ENCODE results near the gene UFSP2.

UFSP2 gene

DNA sequence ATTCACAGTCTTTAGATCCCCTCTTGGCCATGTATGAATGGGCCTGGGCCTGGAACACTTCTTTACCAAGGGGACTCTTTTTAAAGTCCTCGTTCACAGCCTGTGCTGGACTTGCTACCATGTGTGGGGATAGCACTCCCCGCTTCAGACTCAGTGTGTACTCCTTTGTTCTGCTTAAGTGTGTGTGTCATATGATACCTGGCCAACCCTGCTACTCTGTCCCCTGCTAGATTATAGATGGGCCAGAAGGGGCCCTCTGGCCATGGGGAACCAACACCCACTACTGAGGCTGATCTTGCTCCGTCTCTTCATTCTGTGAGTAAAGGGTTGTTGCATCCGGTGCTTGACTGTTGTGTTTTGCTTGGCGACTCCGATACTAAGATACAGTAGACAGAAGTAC is 37.8 kb upstream of the UFSP2 start:
- TF ChIP-seq, protein P1, sequence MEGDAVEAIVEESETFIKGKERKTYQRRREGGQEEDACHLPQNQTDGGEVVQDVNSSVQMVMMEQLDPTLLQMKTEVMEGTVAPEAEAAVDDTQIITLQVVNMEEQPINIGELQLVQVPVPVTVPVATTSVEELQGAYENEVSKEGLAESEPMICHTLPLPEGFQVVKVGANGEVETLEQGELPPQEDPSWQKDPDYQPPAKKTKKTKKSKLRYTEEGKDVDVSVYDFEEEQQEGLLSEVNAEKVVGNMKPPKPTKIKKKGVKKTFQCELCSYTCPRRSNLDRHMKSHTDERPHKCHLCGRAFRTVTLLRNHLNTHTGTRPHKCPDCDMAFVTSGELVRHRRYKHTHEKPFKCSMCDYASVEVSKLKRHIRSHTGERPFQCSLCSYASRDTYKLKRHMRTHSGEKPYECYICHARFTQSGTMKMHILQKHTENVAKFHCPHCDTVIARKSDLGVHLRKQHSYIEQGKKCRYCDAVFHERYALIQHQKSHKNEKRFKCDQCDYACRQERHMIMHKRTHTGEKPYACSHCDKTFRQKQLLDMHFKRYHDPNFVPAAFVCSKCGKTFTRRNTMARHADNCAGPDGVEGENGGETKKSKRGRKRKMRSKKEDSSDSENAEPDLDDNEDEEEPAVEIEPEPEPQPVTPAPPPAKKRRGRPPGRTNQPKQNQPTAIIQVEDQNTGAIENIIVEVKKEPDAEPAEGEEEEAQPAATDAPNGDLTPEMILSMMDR (IDR thresholded peaks at IDR 0.05; ENCODE audit: extremely low read depth, insufficient read depth, missing control alignments): no peak
- no peak for DNase-seq (ENCODE audit: low spot score)
- in situ Hi-C loops (cut with MboI; ENCODE audit: low pct_unique_long_range_greater_than_20kb, low sequenced_read_pairs, unreplicated experiment): no loop called here

DNA sequence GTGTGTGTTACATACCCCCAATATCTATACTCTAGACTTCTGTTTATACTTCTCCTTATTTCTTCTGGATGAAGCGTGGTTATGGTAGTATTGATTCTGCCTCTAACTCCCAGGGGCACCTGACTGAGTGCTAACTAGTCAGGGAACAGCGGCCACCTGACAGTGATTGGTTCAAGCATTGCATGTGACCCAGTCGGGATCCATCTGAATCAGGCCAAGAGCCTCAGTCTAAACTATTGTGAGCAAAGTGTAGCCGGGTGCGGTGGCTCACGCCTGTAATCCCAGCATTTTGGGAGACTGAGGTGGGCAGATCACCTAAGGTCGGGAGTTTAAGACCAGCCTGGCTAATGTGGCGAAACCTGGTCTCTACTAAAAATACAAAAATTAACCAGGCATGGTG is 35.8 kb upstream of the UFSP2 start:
- TF ChIP-seq, protein P1 (IDR thresholded peaks at IDR 0.05; ENCODE audit: extremely low read depth, insufficient read depth, missing control alignments): no peak
- no peak for DNase-seq (ENCODE audit: low spot score)
- in situ Hi-C loops (cut with MboI; ENCODE audit: low pct_unique_long_range_greater_than_20kb, low sequenced_read_pairs, unreplicated experiment): no loop called here

DNA sequence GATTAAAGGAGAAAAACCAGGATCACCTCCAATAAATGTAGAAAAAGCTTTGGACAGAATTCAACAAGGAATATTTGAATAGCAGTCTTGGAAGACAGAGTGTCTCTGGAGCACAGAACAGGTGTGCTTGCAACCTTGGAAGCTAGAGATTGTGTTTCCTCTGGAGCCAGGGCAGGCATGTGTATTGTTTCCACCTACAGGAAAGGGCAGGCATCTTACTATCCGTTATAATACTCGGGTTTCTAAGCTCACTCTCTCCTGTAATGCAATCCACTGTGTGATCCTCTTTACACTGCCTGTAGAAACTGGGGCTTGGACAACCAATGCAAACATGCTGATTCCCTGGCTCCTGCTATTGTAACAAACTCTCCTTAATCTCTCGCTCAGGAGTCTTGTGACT is 31.4 kb upstream of the UFSP2 start:
- TF ChIP-seq, protein P1 (IDR thresholded peaks at IDR 0.05; ENCODE audit: extremely low read depth, insufficient read depth, missing control alignments): no peak
- DNase-seq (ENCODE audit: low spot score): no peak
- in situ Hi-C loops (cut with MboI; ENCODE audit: low pct_unique_long_range_greater_than_20kb, low sequenced_read_pairs, unreplicated experiment): no loop called here

DNA sequence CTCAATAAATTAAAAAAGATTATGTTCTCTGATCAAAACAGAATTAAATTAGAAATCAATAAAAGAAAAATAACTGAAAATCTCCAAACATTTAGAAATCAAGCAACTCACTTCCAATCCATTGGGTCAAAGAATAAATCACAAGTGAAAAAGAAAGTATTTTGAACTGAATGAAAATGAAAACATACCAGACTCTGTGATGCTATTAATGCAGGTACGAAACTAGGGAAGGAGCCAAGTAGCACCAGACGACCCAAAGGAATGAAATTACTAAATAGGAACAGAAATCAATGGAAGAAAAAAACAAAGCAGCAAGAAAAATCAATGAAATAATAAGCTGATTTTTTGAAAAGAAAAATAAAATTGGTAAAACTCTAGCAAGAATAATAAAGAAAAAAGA is 30.4 kb upstream of the UFSP2 start:
- TF ChIP-seq, protein P1 (IDR thresholded peaks at IDR 0.05; ENCODE audit: extremely low read depth, insufficient read depth, missing control alignments): no peak
- in situ Hi-C loops (cut with MboI; ENCODE audit: low pct_unique_long_range_greater_than_20kb, low sequenced_read_pairs, unreplicated experiment): no loop called here
- DNase-seq (ENCODE audit: low spot score): no peak

DNA sequence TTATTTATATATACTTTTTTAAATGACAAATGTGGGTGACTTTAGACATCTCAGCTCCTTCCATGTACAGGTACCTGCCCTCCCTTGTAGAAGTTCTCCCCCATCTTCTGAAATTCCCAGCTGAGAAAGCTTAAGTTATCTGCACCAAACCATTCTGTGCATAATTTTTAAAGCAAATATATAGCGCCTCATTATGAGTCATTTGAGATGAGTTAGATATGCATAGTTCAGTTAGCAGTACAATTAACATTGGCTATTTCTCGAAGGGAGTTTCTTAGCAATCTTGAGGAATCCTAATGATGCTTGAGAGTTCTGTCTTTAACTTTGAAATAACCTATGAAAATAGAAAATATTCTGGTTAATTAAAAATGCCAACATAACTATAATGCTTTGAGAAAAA is 19.4 kb upstream of the UFSP2 start:
- no peak for DNase-seq (ENCODE audit: low spot score)
- TF ChIP-seq, protein P1 (IDR thresholded peaks at IDR 0.05; ENCODE audit: extremely low read depth, insufficient read depth, missing control alignments): no peak
- in situ Hi-C loops (cut with MboI; ENCODE audit: low pct_unique_long_range_greater_than_20kb, low sequenced_read_pairs, unreplicated experiment): no loop called here

DNA sequence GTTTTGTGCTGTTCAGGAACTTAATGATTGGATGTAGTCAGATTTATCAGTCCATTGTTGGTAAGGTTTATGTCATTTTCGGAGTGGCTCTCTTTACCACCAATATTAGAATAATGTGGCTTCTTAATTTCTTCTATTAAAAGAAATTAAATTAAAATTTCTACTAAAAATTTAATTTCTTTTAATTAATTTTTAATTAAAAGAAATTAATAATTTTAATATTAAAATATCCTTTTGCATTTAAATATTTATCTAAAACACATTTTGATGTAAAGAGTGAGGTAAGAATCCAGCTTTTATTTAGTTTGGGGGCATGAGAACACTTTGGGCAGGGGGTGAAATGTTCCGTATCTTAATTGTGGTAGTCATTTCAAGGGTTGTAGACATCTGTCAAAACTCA is 15.7 kb upstream of the UFSP2 start:
- no peak for DNase-seq (ENCODE audit: low spot score)
- in situ Hi-C loops (cut with MboI; ENCODE audit: low pct_unique_long_range_greater_than_20kb, low sequenced_read_pairs, unreplicated experiment): no loop called here
- TF ChIP-seq, protein P1 (IDR thresholded peaks at IDR 0.05; ENCODE audit: extremely low read depth, insufficient read depth, missing control alignments): no peak

DNA sequence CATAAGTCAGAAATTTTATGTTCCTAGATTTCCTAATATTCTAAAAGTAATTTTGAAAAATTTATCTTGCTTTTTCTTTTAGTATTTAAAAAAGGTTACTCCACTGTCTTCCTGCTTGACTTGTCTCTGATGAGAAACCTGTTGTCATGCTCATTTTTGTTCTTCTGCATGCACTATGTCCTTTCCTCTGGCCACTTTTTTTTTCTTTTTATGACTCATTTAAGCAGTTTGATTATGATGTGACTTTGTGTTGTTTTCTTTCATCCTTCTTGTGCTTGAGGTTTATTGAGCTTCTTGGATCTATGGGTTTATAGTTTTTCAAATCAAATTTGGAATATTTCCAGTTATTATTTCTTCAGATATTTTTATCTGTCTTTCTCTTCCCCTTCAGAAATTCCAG is 12.0 kb upstream of the UFSP2 start:
- DNase-seq (ENCODE audit: low spot score): peak; percentile 16
- TF ChIP-seq, protein P1 (IDR thresholded peaks at IDR 0.05; ENCODE audit: extremely low read depth, insufficient read depth, missing control alignments): no peak
- in situ Hi-C loops (cut with MboI; ENCODE audit: low pct_unique_long_range_greater_than_20kb, low sequenced_read_pairs, unreplicated experiment): no loop called here

Measured in GM13977 (cell line).